GM18870 (cell line): ENCODE measurements around the gene CFAP119.
"Not testable (repeated sequence)": the region's sequence is repeated elsewhere in the genome, so short reads cannot be mapped to it uniquely, and the experiment has no call there.

Source experiments
- ATAC-seq: cut with Tn5 transposase; IDR thresholded peaks from one replicate; pipeline ENCODE4 v1.9.1; 2021; ENCODE audit warnings: moderate library complexity; ENCODE audit not compliant: unreplicated experiment

Gene CFAP119

DNA sequence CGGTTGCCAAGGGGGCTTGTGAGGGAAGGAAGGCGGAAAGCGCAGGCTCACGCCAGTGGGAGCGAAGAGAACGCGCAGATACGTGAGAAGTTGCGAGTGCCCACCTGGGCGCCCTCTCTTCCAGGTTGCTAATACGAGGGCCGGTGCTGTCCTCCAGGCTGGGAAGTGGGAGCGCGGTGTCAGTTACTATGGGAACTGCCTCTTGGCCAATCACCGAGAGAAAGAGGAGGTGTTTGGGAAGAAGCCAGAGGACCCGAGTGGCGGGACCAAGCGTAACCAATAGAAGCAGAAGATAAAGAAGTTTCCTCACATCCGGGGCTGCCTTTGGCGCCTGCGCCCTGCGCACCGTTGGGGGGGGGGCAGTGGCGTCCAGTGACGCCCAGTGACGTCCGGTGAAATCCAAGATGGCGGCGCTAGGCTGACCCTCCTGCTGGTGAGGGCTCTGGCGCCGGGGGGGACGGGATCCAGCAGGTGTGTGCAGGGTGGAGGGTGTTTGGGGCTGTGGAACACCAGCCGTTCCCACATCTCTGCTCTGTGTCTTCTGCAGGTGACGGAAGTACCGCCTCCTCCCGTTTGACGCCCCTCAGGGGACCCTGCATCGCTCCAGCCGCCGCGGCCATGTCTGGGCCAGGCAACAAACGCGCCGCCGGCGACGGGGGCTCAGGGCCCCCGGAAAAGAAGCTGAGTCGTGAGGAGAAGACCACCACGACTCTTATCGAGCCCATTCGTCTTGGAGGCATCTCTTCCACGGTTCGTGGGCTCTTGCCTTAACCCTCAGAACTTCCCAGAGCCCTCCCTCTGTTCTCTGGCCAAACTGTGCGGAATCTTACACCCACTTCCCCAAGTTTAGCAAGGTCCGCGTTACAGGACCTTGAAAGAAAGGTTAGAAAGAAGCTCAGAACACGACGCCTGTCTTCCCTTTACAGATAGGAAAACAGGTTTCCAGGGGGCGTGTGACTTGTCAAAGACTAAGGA is at the start of gene CFAP119, which contains the start of gene RNF40:
CFAP119 (minus strand) TSS at position 135 of the 975 bp plus-strand sequence. CDS start 314 bp downstream, outside the sequence.
RNF40 (plus strand) TSS at position 395 of the 975 bp plus-strand sequence; CDS start at position 619, 224 bp downstream.
- peak; percentile 92 for ATAC-seq

DNA sequence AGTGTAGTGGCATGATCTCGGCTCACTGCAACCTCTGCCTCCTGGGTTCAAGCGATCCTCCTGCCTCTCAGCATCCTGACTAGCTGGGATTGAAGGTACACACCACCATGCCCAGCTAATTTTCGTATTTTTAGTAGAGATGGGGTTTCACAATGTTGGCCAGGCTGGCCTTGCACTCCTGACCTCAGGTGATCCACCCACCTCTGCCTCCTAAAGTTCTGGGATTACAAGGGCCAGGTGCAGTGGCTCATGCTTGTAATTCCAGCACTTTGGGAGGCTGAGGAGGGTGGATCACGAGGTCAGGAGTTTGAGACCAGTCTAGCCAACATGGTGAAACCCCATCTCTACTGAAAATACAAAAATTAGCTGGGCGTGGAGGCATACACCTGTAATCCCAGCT is 47.8 kb upstream of the CFAP119 start:
- not testable (repeated sequence) for ATAC-seq

DNA sequence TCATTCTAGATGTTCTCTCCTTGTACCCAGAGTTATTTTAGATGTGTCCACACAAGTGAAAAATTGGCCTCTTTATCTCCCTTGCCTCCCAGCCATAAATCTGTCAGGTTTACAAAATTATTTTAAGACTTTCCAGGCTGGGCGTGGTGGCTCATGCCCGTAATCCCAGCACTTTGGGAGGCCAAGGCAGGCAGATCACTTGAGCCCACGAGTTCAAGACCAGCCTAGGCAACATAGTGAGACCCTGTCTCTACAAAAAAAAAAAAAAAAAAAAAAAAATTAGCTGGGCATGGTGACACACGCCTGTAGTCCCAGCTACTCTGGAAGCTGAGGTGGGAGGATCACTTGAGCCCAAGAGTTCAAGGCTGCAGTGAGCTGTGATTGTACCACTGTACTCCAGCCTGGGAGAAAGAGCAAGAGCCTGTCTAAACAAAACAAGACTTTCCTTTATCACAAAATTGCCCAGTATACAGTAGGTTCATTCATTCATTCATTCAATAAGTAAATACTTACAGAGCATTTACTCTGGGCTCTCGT is 47.1 kb upstream of the CFAP119 start:
- not testable (repeated sequence) for ATAC-seq

DNA sequence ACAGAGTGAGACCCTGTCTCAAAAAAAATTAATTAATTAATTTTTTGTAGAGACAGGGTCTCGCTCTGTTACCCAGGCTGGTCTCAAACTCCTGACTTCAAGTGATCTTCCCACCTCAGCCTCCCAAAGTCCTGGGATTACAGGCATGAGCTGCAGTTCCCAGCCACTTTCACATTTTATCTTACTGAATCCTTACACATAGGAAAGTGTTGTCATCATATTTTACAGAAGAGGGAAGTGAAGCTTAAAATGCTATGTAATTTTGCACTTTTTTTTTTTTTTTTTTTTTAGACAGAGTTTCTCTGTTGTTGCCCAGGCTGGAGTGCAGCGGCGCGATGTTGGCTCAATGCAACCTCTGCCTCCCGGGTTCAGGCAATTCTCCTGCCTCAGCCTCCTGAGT is 46.3 kb upstream of the CFAP119 start:
- no peak for ATAC-seq

DNA sequence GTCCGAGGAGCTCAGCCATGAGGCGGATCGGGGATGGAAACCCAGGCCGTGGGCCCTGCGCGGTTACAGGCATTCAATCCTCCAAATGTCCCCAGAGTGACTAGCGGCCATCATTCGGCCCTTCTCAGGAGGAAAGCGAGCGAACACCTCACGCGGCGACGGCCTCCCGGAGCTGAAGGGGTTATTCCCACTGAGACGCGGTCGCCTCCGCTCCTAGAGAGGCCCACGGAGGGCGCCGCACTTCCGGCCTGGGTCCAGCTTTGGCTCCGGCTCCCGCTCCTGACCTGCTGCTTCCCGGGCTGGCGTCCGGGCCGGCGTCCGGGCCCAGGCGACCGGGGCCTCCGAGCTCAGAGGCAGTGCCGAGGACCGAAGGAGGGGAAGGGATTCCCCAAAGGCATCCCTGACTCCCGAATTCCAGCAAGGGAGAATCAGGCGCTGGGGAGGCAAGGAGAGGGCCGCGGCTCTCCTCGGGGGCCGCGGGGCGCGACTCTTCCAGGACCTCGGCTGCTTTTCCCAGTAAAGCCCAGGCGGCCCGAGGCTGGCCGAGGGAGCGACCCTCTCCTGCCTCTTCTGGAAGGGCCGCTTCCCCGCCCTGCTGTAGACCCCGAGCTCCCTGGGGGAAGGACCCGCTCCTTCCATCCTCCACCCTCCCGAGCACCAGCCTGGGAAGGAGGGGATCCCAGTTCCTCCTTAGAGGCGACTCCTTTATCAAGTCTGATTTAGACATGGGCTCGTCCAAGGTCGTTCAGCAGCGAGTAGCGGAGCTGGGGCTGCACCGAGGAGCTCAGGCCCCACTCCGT is 43.7 kb upstream of the CFAP119 start:
- ATAC-seq, result no peak

DNA sequence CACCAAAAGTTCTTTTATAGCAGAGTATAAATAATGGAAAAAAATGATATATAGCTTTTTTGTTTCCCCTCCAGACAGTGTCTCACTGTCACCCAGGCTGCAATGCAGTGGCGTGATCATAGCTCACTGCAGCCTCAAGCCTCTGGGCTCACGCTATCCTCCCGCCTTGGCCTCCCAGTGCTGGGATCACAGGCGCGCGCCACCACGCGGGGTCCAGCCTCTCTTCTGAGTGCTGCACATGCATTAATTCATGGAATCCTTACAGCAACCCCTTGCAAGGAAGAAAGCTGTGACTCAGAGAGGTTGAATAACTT is 43.2 kb upstream of the CFAP119 start:
- no peak for ATAC-seq

DNA sequence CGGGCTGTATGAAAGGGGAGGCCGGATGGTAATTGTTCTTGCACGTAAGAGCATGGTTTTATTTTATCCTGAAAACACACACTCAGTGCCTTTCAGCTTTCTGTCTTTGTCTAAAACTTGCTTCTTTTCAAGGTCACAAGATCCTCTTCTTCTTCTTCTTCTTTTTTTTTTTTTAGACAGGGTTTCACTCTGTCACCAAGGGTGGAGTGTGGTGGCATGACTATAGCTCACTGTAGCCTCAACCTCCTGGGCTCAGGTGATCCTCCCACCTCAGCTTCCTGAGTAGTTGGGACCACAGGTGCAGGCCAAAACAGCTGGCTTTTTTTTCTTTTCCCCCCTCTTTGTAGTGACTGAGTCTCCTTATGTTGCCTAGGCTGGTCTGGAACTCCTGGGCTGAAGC is 41.1 kb upstream of the CFAP119 start:
- no peak for ATAC-seq

DNA sequence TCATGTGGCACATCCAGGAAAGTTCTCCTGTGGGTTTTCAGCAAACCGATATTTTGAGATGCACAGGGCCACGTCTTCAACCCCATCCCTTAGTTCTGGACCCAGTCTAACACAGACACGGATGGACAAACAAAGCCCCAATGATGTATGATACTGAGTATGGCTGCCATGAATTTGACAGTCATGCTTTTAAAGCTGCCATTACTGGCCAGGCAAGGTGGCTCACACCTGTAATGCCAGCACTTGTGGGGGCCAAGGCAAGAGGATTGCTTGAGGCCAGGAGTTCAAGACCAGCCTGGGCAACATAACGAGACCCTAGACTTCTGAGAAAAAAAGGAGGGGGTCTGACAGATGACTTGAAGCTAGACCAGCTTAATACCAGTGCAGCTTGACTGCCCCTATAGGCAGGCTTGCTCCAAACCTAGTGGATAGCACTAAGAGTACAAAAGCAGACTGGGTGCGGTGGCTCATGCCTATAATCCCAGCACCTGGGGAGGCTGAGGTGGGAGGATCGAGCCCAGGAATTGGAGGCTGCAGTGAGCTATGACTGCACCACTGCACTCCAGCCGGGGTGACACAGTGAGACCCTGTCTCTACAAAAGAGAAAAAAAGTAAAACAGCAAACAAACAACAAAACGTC is 35.9 kb upstream of the CFAP119 start:
- no peak for ATAC-seq

DNA sequence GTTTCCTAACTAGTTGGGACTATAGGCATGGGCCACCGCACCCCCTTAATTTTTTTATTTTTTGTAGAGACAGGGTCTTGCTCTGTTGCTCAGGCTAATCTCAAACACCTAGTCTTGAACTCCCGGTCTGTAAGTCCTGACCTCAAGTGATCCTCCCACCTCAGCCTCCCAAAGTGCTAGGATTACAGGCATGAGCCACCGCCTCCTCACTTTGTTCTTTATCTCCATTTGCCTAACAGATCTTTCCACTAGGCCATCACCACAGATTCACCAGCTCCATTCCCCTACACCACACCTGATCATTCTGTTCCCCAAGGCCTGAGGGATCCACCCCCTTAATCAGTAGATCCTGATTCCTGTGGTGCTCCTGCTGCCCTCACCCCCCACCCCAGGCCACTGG is 32.8 kb upstream of the CFAP119 start:
- no peak for ATAC-seq

DNA sequence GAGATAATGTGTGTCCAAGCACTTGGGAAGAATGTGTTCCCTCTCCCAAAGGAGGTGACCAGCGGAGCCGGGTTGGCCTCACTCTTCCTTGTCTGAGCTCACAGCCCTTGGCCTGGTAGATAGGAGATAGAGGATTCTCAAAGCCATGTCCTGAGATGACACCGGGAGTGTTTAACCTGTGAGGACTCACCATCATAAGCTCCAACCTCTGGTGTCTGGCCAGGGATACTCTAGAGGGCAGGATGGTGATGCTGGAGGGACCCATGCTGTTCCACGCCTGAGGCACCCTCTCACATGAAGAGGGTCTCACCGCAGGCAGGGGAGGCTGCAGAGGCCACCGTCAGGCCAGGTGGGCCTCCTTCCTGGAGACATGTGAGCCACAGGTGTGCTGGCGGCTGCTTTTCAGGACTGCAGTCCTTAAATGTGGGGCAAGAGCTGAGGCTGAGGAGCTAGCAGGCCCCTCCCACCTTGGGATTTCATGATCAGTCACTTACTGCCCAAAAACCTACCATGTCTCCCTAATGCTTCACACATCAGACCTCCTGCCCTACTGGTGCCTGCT is 31.7 kb upstream of the CFAP119 start:
- ATAC-seq, result no peak

DNA sequence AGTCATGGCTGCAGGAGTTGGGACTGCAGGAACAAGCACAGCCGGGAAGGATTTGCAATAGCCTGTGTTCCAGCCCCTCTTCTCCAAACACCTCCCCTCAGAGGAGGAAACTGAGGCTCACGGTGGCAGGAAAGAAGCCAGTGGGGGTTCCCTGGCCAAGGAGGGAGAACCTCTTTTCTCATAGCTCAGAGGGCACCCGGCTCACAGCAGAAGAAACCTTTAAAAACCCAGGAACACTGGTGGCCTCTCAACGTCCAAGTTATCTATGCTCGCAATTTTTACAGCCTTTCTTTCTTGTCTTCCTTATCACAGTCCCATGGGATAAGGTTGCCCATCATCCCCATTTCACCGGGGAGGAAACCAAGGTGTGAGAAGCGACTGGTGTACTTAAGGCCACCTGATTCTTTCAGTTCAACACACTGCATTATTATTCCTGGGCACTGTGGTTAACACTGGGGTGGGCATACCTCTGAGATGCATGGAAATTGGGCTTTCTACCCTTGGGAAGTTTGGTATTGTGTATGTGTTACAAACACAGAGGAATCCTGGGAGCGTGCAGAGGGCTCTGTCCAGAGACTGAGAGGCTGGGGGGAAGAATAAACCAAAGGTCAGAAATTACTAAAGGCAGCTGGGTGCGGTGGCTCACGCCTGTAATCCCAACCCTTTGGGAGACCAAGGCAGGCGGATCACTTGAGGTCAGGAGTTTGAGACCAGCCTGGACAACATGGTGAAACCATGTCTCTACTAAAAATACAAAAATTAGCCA is 25.9 kb upstream of the CFAP119 start:
- ATAC-seq, result no peak

DNA sequence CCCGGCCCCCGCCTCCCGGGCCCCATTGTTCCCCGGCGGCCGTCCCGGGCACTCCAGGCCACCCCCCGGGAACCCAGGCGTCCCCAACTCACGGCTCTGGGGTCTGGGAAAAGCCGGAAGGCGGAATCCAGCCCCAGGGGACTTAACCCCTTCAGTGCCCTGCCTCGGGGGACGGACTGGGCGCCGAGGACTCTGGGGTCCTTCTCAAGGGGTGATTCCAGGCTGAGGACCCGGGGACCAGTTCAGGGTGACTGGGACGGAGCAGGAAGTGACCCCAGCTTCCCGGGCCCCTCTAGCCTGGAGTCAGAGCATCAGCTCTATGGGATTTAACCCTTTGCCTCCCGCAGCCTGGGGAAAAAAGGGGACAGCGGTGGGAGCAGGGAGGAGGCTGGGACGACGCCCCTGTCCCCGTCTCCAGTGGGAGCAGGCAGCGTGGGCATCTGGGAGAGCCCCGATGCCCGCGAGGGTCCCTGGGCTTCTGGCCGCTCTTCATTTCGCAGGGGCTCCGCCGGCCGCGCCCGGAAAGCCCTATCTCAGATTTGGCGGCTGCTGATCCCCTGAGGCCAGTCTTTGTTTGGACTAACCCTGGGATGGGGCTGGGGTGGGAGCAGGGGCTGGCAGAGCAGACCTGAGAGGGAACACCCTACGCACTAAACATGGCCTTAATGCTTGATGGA is 25.2 kb upstream of the CFAP119 start, which contains the start of gene ZNF629:
ZNF629 (minus strand) TSS at position 270 of the 677 bp plus-strand sequence. CDS start 2,723 bp downstream, outside the sequence.
- ATAC-seq, result no peak

DNA sequence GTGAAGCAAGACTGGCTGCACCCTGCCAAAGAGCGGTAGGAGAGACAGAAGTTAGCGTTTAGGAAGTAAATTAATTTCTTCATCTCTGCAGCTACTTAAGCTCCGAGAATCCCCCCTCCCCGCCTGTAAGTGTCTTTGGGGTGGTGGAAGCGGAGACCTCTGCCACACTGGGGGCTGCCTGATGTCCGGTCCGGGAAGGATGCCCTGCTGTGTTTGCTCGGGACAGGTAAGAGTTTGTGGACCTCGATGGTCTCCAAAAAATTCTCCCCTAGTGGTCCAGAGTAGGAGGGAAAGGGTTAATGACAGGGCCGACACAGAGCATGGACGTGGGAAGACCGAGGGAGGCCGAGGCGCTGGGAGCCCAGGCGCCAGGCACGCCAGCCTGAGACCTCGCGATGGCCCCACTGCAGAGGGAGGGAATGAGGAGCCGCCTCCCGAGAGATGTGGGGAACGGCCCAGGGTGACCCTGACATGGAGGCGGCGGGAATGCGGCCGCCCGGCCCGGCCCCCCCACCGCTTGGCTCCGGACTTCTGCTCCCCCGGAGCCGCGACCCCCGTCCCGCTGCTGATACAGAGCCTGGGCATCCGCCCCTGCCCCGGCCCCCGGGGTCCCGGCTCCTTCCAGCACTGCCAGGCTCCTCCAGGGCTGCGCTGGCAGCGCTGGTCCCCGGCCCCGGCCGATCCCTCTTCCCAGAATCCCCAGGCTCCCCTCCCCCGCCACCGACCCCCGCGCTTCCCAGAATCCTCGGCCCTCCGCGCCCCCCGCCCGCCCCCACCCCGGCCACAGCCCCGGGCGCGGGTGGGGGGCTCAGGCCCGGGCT is 24.5 kb upstream of the CFAP119 start:
- ATAC-seq, result no peak

DNA sequence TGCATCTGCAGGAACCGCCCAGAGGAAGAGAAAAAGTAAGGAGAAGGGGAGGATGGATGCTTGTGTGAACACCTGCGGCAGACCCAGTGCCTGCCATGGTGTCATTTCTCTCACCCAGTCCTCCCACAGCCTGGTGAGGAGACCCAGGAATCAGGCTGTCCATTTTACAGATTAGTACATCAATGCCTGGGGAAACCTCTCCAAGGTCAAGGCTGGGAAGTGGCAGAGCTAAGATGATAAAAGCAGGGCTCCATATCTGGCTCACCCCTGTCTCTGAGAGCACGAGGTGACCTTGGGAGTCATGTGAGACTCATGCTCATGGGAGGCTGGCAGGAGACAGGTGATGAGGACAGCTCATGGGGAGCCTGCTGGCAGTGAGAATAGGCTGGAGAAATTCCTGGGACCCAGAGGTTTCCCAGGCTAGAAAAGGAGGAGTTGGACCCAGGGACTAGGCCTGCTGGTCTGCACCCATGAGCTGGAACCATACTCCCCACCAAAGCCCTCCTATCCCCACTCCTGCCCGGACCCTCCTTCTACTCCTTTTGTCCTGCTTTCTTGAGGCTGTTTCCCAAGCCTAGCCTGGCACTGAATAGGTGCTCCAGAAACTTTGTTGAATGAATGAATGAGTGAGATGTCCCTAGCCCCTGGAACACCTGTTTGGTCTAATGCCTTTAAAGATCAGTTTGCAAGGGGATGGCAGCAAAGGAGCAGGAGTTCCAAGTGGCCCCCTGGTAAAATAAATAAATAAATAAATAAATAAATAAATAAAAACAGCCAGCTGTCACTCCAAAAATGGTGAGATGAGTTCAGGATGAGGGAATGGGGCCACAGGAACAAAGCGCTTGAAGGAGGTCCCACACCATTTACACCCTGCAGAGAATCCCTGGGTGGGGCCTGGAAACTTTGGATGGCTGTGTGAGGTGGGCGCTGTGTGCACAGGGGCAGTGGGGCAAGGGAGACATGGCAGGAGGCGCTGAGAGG is 23.6 kb upstream of the CFAP119 start:
- no peak for ATAC-seq

DNA sequence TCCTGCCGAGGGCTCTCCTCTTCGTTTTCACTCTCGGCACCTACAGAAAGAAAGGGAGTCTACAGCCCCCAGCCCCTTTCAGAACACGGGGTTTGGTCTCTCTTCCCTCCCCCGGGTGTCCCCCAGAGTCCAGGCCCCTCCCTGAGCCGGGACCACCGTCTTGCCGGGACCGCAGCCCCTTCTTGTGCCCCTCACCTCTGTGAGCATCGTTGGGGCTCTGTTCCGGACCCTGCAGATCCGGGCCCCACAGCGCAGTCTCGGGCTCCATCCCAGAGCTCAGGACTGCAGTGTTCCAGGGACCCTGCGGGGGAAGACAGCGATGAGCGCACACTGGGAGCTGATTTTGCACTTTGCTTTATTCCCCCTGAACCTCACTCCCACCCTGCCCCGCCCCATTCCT is 22.4 kb upstream of the CFAP119 start:
- ATAC-seq, result no peak

DNA sequence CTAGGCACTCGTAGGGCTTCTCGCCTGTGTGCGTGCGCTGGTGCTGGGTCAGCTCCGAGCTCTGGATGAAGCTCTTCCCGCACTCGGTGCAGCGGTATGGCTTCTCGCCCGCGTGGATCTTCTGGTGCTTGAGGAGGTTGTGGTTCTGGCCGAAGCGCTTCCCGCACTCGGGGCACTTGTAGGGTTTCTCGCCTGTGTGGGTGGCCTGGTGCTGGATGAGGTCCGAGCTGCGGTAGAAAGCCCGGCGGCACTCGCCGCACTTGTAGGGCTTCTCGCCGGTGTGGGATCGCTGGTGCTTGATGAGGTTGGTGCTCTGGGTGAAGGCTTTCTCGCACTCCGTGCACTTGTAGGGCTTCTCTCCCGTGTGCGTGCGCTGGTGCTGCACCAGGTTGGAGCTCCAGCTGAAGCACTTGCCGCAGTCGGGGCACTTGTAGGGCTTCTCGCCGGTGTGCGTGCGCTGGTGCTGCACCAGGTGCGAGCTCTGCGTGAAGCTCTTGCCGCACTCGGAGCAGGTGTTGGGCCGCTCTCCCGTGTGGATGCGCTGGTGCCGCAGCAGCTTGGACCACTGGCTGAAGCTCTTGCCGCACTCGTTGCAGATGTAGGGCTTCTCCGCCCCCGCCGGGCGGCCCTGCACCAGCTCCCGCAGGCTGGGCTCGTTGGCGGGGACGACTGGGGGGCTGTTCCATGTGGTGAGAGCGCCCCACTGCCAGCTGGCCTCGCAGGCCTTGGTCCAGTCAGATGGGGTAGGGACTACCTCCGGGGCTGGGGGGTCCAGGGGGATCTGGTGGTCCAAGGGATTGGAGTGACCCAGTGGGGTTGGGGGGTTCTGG is 21.6 kb upstream of the CFAP119 start:
- no peak for ATAC-seq
